HG03558 (cell line): ENCODE results near the gene FRK.
A peak's percentile ranks its signal among the peaks of the same experiment; 100 is the strongest.
"Not testable (repeated sequence)": the region's sequence is repeated elsewhere in the genome, so short reads cannot be mapped to it uniquely, and the experiment has no call there.

Source experiments
- ATAC-seq: cut with Tn5 transposase; IDR thresholded peaks from one replicate; pipeline ENCODE4 v1.9.1; 2021; ENCODE audit warnings: moderate number of reproducible peaks; ENCODE audit not compliant: unreplicated experiment; ENCODE audit errors: extremely low read depth

The FRK gene, protein sequence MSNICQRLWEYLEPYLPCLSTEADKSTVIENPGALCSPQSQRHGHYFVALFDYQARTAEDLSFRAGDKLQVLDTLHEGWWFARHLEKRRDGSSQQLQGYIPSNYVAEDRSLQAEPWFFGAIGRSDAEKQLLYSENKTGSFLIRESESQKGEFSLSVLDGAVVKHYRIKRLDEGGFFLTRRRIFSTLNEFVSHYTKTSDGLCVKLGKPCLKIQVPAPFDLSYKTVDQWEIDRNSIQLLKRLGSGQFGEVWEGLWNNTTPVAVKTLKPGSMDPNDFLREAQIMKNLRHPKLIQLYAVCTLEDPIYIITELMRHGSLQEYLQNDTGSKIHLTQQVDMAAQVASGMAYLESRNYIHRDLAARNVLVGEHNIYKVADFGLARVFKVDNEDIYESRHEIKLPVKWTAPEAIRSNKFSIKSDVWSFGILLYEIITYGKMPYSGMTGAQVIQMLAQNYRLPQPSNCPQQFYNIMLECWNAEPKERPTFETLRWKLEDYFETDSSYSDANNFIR

DNA sequence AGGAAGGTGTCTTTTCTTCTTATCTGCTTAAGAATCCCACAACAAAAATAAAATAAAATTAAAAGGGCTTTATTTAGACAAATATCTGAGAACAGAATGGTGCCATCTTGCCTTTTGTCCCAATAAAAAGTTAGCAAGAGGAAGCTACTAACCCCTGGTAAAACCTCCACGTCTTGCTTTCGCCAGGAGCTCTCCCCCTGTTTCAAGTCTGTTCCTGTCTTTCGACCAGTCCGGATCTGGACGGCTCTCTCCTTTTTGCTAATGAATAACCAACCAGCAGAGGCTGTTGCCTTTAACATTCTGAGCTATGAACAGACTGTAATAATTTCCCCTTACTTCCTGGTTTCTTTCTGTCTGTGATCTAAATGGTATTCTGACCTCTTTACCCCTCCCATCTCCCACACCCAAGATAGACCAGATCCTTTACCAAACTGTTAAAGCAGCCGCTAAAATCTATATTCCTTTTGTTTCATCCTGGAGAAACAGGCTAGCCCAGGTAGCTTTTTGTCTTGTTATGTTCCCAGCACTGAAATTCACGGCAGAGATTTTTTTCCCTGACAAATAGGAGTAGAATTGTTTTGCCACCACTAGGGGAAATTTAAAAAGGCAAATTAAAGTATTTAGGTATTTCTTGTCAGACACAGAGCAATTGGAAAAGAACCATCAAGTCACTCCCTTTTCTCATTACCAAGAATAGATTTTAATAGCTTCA lies at the start of gene FRK:
FRK (minus strand) TSS at position 320 of the 712 bp plus-strand sequence. CDS start 580 bp downstream, outside the sequence.
- no peak for ATAC-seq

DNA sequence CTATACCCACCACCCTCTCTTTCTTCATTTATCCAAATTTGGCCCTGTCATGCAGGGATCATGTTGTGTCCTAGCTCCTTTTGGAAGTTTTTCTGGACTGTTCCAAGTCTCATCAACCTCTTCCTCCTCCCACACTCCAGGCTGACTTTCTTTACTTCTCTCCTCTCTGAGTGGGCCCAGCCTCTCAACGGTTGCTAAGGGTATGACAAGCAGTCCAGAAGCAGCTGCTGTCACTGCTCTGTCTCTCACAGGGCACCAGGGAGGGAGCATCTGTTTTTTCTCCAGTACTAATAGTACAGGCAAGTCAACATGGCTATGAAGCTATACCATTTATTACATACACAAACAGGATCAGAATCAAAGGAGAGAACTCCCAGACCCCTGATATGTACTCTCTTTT lies 48.1 kb upstream of the FRK start:
- ATAC-seq: no peak

DNA sequence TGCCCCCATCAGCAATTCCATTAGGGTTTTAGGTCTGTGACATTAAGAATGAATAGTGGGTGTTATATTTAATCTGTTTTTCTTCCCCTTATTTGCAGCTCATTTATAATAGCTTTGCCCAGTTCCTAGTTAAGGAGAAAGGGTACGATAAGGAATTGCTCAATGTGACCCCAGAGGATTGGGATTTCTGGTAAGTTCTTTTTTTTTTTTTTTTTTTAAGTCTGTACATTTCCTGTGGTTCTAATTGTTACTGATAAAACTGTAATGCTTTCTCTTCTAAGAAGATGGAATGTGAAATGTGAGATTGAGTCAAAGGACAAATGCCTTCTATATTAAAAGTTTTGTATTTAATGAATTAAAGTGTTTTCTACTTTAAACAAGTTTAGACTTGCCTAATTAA lies 45.5 kb upstream of the FRK start:
- no peak for ATAC-seq

DNA sequence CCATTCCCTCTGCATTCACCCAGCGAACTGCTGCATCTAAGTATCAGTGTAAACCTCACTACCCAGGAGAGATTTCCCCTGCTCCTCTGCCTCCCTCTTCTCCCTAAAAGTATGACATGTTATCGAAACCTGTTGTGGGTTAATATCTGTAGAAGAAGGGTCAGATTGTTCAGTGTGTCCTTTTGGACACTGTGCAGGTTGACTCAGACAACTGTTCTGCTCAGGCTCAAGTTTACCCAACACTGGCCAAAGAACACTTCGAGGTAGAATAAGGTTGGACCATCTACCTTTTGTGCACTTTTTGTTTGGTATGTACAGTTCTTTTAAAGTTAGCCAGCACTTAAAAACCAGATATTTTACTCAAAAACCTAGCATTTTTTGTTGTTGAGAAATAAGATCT lies 44.6 kb upstream of the FRK start:
- no peak for ATAC-seq

DNA sequence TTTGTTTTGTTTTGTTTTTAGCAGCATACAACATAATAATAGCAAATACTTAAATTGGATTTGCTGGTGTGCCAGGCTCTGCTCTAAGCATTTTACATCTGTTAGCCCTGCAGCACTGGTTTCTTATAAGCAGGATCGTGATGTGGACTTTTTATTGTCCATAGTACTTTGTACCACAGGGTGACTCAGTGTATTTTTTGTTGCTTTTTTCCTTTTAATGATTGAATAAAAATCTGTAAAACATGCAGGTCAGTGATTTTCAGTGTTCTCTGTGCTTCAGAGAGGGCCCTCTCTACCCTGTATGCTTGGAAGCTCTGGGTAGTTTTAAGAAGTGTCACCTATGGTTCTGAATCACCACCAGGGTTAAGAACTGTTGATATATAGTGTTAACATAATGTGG lies 43.9 kb upstream of the FRK start:
- ATAC-seq: no peak

DNA sequence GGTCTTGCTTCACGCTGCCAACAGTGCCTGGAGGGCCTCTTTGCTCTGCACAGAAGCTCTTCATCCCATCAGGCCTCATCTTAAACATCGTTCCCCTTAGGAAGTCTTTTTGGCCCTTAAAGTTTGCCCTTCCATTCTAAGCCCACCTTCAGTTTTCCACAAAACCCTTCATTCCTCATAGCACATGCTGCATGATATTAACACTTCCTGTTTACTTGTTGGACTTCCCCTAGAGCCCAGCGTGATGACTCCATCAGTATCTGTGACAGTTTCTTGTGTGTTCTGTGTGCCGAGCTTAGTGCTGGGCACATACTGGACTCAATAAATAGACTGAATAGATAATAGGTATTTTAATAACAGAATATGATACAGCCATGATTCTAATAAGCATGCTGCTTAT lies 42.2 kb upstream of the FRK start:
- ATAC-seq: no peak

DNA sequence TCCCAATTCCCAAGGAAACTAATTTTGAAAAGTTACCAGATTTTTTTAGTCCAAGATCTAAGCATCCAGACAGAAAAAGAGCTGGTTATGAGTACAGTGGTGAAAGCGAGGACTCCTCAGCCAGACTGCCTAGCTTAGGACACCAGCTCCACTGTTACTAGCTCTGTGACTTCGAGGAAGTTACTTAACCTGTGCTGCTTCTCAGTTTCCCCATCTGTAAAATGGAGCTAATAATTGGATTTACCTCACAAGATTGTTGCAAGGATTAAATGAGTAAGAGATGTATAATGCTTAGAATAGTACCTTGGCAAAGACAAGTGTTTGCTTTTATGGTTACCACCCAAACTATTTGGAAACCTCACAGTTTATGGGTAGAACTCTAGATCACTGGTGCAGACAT lies 41.1 kb upstream of the FRK start:
- no peak for ATAC-seq

DNA sequence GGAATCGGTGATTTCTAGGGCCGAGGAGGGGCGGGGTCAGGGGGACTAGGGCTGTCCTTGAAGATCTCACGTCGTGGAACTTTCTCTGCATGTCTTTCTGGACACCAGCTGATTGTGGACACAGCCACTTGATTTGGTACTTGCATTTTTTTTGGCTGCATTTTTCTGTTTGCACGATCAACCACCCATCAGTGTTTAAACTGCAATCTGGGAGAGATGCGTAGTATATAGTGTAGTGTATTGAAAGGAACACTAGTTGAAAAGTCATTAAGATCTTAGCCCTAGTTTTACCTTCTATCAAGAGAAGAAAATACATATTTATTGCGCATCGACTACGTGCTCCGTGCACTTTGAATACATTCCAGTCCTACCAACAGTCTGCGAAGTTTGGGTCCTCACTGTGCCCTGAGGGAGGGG lies 40.6 kb upstream of the FRK start:
- ATAC-seq: no peak

DNA sequence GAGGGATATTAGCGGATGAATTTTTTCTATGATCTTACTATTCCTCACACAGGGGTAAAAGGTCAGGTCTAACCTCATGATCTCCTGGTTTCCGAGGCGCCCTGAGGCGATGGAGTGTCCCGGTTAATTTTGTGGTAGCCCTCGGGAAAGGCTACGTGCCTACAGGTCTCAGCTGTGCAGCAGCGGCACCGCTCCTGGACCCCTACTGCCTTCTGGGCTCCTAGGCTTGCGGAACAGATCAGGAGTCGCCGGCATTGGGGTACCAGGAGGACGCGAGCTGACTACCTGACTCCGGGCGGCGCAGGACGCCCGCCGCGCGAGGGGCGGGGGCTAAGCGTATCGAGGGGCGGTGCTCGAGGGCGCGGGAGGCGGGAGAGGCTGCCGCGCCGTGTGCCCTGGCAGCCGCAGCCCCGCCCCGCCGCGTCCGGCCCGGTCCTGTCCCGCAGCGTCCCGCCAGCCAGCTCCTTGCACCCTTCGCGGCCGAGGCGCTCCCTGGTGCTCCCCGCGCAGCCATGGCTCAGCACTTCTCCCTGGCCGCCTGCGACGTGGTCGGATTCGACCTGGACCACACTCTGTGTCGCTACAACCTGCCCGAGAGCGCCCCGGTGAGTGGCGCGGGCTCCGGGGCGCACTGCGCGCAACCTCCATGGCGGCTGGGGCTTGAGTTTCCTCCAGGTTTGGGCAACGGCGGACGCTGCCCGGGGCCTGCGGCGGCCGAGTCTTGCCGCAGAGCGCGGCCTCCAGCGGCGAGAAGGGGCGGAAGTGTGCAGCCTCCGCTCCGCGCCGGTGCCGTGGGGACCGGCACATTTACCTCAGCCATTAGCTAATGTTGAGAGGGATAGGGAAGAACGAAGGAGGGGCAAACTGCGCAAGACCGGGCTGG lies 40.0 kb upstream of the FRK start, which contains the start of gene NT5DC1:
NT5DC1 (plus strand) TSS at position 435 of the 883 bp plus-strand sequence; CDS start at position 513, 78 bp downstream.
- ATAC-seq: peak; percentile 69

DNA sequence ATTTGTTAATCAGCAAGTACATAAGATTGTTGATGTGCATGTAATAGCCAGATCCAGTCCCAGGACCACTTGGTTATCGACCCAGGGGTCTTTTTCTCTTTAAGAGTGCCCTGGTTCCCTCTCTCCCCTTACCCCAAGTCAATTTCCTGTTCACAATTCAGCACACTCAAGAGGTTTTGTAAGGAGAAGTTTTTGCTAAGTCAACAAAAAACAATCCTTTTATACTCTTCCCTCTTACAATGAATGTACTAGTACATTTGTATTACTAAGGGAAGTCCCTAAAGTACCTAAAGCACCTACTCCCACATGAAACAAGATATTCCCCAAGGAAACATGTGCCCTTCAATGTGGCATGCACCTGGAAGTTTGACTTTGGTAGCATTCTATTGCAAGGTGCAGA lies 38.3 kb upstream of the FRK start:
- no peak for ATAC-seq

DNA sequence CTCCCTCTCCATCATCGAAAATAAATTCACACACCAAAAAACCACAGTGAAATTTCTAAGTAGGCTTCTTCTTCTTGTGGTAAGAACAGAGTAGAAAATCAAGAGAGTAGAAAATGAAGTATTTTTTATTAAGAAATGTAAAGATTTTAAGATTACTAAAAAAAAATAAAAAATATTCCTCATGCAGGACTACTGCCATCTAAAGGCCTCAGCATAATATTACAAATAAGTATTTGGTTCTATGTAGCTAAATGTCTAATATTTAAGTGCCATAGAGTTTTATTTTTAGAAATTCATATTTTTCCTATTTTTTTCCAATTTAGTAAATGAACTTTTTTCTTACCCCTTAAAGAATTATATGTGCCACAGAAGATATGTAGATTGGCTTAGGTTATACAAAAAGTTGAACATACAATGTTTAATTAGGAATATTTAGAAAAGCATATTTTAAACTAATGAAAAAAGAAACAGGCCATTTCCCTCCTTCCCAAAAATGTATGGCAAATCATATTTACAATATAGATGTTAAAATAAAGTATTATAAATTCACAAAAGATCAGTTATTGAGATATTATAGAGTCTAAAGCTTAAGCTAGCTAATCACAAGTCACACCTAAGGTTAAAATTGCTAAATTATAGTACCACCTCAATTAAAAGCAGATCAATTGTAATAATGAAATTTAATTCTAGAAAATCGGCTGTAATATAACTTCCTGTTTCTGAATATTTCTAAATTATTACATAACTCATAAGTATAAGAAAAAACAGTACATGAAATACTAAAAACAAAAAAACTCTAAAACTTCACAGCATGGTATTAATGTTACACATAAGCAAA lies 36.5 kb upstream of the FRK start:
- ATAC-seq: no peak

DNA sequence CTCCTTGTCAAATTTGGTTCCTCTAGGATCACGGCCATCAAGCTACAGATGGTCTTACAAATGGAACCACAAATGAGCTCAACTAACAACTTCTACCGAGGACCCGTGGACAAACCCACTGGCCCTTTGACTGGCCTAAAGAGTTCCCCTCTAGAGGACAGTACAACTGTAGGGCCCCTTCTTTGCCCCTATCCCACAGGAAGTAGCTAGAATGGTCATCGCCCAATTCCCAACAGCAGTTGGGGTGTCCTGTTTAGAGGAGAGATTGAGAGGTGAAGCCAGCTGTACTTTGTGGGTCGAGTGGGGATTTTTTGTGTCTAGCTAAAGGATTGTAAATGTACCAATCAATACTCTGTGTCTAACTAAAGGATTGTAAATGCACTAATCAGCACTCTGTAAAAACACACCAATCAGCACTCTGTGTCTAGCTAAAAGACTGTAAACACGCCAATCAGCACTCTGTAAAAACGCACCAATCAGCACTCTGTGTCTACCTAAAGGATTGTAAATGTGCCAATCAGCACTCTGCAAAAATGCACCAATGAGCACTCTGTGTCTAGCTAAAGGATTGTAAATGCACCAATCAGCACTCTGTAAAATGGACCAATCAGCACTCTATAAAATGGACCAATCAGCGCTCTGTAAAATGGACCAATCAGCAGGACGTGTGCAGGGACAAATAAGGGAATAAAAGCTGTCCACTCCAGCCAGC lies 35.5 kb upstream of the FRK start:
- not testable (repeated sequence) for ATAC-seq

DNA sequence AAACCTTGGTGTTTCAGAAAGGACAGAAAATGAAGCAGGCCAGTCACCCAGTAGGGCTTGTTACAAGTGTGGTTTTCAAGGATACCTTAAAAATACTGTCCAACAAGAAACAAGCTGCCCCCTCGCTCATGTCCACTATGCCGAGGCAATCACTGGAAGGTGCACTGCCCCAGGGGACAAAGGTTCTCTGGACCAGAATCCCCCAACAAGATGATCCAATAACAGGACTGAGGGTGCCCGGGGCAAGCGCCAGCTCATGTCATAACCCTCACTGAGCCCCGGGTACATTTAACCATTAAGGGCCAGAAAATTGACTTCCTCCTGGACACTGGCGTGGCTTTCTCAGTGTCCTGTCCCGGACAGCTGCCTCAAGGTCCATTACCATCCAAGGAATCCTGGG lies 33.4 kb upstream of the FRK start:
- ATAC-seq: no peak

DNA sequence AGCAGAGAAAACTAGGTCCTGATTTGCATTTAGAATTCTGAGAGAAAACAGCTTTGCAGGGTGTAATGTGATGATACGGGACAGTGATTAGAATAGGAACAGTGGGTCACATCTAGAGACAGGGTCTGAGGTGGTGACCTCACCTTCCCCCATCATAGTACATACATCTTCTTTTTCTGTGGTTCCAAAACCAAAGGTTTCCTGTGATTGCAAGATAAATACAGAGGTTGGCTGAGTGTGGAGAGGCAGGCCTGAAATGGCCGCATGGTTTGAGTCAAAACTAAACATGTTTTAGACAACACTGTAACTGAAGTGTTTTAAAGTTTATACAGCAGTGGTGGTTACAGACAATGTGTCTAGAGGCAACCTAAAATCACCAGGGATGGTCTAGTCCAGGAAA lies 29.6 kb upstream of the FRK start:
- ATAC-seq: peak; percentile 47

DNA sequence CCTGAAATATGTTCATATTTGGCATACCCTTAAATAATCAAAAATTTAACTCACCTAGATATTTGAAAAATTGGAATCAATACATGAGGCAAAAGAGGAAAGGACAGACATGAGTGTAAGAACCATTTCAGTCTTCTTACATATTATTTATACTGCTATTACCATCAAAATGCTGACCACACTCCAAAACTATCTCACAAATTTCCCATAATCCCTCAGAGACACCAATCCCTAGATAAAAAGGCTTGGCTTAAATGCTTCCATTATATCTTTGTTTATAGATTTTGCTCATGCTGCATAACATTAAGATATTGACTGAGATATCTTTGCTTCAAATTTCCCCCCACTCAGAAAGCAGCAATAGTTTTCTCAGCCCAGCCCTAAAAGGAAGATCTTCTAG lies 28.3 kb upstream of the FRK start:
- no peak for ATAC-seq

DNA sequence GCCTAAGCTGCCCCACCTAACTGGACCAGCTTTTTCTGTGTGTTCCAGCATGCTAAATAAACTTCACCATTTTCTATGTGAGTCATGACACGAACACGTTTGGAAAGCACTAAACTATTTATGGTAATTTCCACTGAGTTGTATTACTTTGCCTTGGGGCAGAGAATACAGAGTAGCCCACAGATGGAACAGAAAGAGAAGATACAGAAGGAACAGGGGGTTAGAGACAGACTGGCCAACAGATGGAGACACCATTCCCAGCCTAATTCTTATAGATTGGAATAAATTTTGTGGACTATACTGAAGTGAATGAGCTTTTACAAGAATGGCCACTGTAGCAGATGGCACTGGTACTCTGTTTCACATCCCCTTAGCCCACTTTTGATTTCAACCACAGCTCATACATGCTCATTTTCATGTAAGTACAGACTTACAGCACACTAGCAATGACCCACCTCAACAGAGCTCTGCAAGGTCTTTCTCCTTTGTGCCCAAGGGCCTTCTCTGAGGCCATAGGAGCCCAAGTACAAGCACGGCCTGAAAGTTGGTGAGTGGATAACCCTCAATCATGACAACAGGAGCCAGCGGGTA lies 26.8 kb upstream of the FRK start:
- ATAC-seq: peak; percentile 90

DNA sequence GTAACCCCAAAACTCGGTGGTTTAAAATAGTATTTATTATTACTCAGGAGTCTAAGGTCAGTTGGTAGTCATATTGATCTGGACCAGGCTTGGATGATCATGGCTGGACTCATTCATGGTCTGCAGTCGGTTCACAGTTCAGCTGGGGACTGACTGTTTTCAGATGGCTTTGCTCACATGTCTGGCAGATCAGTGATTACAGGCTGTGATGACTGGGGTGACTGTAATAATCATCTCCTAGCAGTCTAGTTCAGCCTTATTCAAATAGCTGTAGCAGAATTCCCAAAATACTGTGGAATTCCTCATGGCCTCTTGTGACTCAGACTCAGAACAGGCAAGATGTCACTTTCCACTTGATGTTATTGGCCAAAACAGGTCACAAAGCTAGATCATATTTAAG lies 23.6 kb upstream of the FRK start:
- no peak for ATAC-seq

DNA sequence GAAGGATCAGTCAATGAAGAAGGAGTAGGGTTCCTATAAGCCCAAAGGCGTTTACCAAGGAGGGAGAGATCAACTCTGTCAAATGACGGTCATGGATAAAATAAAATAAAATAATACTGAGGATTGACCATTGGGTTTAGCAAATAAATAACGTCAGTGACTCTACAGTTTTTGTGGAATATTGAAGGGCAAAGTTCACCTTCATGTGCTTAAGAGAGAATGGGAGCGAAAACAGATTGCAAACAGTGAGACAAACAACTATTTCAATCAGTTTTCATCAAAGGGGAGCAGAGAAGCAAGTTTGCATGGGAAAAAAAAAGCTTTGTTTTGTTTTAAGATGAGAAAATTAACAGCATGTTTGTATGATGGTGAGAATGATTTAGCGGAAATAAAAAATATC lies 22.4 kb upstream of the FRK start:
- ATAC-seq: no peak

DNA sequence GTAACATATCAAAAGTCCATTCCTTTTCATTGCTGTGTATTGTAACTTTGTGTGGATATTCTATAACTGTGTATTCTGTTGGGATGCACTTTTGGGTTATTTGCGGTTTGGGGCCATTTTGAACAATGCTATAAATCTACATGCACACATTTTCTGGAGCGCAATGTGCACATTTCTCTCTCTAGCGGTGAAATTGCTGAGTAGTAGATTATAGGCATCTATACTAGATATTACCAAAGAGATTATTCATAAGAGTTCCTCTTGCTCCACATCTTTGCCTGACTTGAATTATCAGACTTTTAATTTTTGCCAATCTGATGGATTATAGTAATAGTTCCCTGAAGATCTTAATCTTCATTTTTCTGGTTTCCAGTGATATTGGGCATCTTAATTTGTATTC lies 18.3 kb upstream of the FRK start:
- ATAC-seq: no peak
